Suprapubic skin (tissue), 4 donors: ENCODE results near the gene PGAP3.

Experiments used
- EP300 ChIP-seq: sonication (generic); formaldehyde crosslinking; IDR thresholded peaks from one replicate; pipeline ENCODE4 v1.6.1; 2017; ENCODE audit warnings: antibody characterized with exemption
- POLR2A ChIP-seq, 2 donors: fragments of 450-650 bp; IDR thresholded peaks; one replicate each; pipeline ENCODE4 v1.6.1; 2017; ENCODE audit warnings: antibody characterized with exemption in 2 of 2, mild to moderate bottlenecking in 2 of 2, moderate library complexity in 2 of 2
- POLR2AphosphoS5 ChIP-seq, 3 donors: sonication (generic); formaldehyde crosslinking; IDR thresholded peaks; one replicate each; pipeline ENCODE4 v1.6.1; 2017; ENCODE audit warnings: antibody characterized with exemption in 3 of 3
- TF ChIP-seq, protein P1 (sequence below), 2 donors: fragments of 200-600 bp in 1 of 2; fragments of 450-650 bp in 1 of 2; sonication (generic) in 1 of 2; IDR thresholded peaks; one replicate each; pipeline ENCODE4 v1.5.1; 2016 to 2019; ENCODE audit warnings: antibody characterized with exemption in 2 of 2, mild to moderate bottlenecking in 1 of 2, moderate library complexity in 1 of 2

- TF ChIP-seq, protein P1, sequence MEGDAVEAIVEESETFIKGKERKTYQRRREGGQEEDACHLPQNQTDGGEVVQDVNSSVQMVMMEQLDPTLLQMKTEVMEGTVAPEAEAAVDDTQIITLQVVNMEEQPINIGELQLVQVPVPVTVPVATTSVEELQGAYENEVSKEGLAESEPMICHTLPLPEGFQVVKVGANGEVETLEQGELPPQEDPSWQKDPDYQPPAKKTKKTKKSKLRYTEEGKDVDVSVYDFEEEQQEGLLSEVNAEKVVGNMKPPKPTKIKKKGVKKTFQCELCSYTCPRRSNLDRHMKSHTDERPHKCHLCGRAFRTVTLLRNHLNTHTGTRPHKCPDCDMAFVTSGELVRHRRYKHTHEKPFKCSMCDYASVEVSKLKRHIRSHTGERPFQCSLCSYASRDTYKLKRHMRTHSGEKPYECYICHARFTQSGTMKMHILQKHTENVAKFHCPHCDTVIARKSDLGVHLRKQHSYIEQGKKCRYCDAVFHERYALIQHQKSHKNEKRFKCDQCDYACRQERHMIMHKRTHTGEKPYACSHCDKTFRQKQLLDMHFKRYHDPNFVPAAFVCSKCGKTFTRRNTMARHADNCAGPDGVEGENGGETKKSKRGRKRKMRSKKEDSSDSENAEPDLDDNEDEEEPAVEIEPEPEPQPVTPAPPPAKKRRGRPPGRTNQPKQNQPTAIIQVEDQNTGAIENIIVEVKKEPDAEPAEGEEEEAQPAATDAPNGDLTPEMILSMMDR (IDR thresholded peaks at IDR 0.05), result no peak
- TF ChIP-seq EP300, result no peak
- no peak for TF ChIP-seq POLR2A (IDR thresholded peaks at IDR 0.05)
- TF ChIP-seq POLR2AphosphoS5 (IDR thresholded peaks at IDR 0.05), result no peak
These were observed 58.0 kb downstream of the PGAP3 start for GRCh38 chr17:39629898-39630297.
